CD4-positive, alpha-beta T cell treated with Interferon gamma for 1 hour (primary cell): ENCODE measurements around the gene CTF1.
"Not testable (repeated sequence)": the region's sequence is repeated elsewhere in the genome, so short reads cannot be mapped to it uniquely, and the experiment has no call there.

Source experiments
- DNase-seq: peaks from one replicate; pipeline ENCODE4 v3.0.0-alpha.2; 2020

Gene CTF1

GRCh38 chr16:30888856-30889499 is 7.4 kb upstream of the CTF1 start:
- no peak for DNase-seq

GRCh38 chr16:30889721-30890120 is 6.7 kb upstream of the CTF1 start:
- no peak for DNase-seq

- DNase-seq: not testable (repeated sequence)
Measured at GRCh38 chr16:30891043-30891823, 5.2 kb upstream of the CTF1 start.

GRCh38 chr16:30892670-30893416 is 3.6 kb upstream of the CTF1 start:
- DNase-seq: no peak

- no peak for DNase-seq
Measured at GRCh38 chr16:30893417-30893743, 3.0 kb upstream of the CTF1 start.

GRCh38 chr16:30893744-30894539 is 2.5 kb upstream of the CTF1 start, which contains the start of gene BCL7C:
TSS of gene BCL7C (minus strand) at chr16:30894077. CDS start at chr16:30893944, 133 bp downstream.
- DNase-seq: peak; percentile 83

- no peak for DNase-seq
Measured at GRCh38 chr16:30894540-30895368, 1.7 kb upstream of the CTF1 start.

GRCh38 chr16:30895627-30896260 is 670 bp upstream of the CTF1 start:
- DNase-seq: no peak

- DNase-seq: peak; percentile 76
Measured at GRCh38 chr16:30896889-30897733, 697 bp downstream of the CTF1 start.

GRCh38 chr16:30899794-30900193 is 3.4 kb downstream of the CTF1 start:
- no peak for DNase-seq

- DNase-seq: no peak
Measured at GRCh38 chr16:30900588-30900987, 4.2 kb downstream of the CTF1 start.

- no peak for DNase-seq
Measured at GRCh38 chr16:30901201-30902028, 5.0 kb downstream of the CTF1 start.

GRCh38 chr16:30902029-30902972 is 5.9 kb downstream of the CTF1 start:
- DNase-seq: peak; percentile 44

- no peak for DNase-seq
Measured at GRCh38 chr16:30903002-30903401, 6.6 kb downstream of the CTF1 start.

- peak; percentile 51 for DNase-seq
Measured at GRCh38 chr16:30903596-30903995, 7.2 kb downstream of the CTF1 start.

- no peak for DNase-seq
Measured at GRCh38 chr16:30904114-30904780, 7.8 kb downstream of the CTF1 start.

- DNase-seq: no peak
Measured at GRCh38 chr16:30907064-30907463, 10.7 kb downstream of the CTF1 start.
